Measurements from ENCODE around the gene YAP1. TPM values are rescaled to one million over a fixed set of nuclear protein-coding genes. Genes with fewer than 3 reads are reported as not detected.

The YAP1 gene
- total RNA-seq, 4 donors from 2014 or later: 97.0 to 177 (median 142) TPM

- Histone ChIP-seq H3K36me3 (no peaks in the 10 kb centered on the region), H3K4me1 (peaks cover 0 to 18% (median 4%) of the 10 kb centered on the region in 3 donors), H3K27ac (no peak overlapping the region), H3K4me3 (no peak overlapping the region), H3K27me3 (no peaks in the 10 kb centered on the region), H3K9me3 (no peaks in the 10 kb centered on the region)
- no peak for DNase-seq
- intact Hi-C loops (cut with DNase I): no loop called here
- TF ChIP-seq CTCF (IDR thresholded peaks at IDR 0.05): no peak
- WGBS, 2 donors: 94 to 95% methylated on average over 2 of the region's 2 CpGs
Observed at GRCh38 chr11:102239448-102239847, 129.2 kb downstream of the YAP1 start.

GRCh38 chr11:102239911-102240310, 129.7 kb downstream of the YAP1 start:
- WGBS, 2 donors: 83 to 91% methylated on average over 6 of the region's 6 CpGs
- Histone ChIP-seq H3K36me3 (no peaks in the 10 kb centered on the region), H3K4me1 (peaks cover 0 to 20% (median 8%) of the 10 kb centered on the region in 3 donors), H3K4me3 (no peak overlapping the region), H3K9me3 (no peaks in the 10 kb centered on the region), H3K27ac (no peak overlapping the region), H3K27me3 (no peaks in the 10 kb centered on the region)
- intact Hi-C loops (cut with DNase I): no loop called here
- DNase-seq: no peak
- TF ChIP-seq CTCF (IDR thresholded peaks at IDR 0.05) (no peak), POLR2A (IDR thresholded peaks at IDR 0.05) (no peak)

- no peaks in the 10 kb centered on the region for H3K36me3 ChIP-seq
- intact Hi-C loops (cut with DNase I): no loop called here
Observed at GRCh38 chr11:102240502-102240901, 130.3 kb downstream of the YAP1 start.

GRCh38 chr11:102241026-102241425, 130.8 kb downstream of the YAP1 start:
- Histone ChIP-seq H3K9me3 (no peaks in the 10 kb centered on the region), H3K36me3 (no peaks in the 10 kb centered on the region), H3K4me1 (peaks cover 0 to 23% (median 14%) of the 10 kb centered on the region in 3 donors), H3K4me3 (no peak overlapping the region), H3K27ac (peak overlapping the region in 2 of 4 donors; percentile 21 to 36), H3K27me3 (no peaks in the 10 kb centered on the region)
- TF ChIP-seq POLR2A (IDR thresholded peaks at IDR 0.05) (no peak), CTCF (IDR thresholded peaks at IDR 0.05) (no peak)
- 59 to 77% methylated on average over 1 of the region's 1 CpG for WGBS, 2 donors
- no peak for DNase-seq
- intact Hi-C loops (cut with DNase I): no loop called here

More at GRCh38 chr11:102240502-102240901, 130.3 kb downstream of the YAP1 start:
- Histone ChIP-seq H3K9me3 (no peaks in the 10 kb centered on the region), H3K27me3 (no peaks in the 10 kb centered on the region), H3K4me3 (no peak overlapping the region), H3K4me1 (peaks cover 0 to 21% (median 14%) of the 10 kb centered on the region in 3 donors), H3K27ac (peak overlapping the region in 1 of 4 donors; percentile 17)
- DNase-seq: no peak
- no peak for TF ChIP-seq POLR2A (IDR thresholded peaks at IDR 0.05)
- TF ChIP-seq CTCF (IDR thresholded peaks at IDR 0.05): no peak
- 19 to 39% methylated on average over 2 of the region's 2 CpGs for WGBS, 2 donors

GRCh38 chr11:102243399-102243884, 133.2 kb downstream of the YAP1 start:
- H3K4me3 ChIP-seq: no peak overlapping the region
- H3K4me1 ChIP-seq: peaks cover 0 to 23% (median 14%) of the 10 kb centered on the region in 3 donors
- no peaks in the 10 kb centered on the region for H3K36me3 ChIP-seq
- H3K27me3 ChIP-seq: no peaks in the 10 kb centered on the region
- no peak for DNase-seq
- TF ChIP-seq POLR2A (IDR thresholded peaks at IDR 0.05): no peak
- no peak for TF ChIP-seq CTCF (IDR thresholded peaks at IDR 0.05)
- WGBS, 2 donors: 73 to 93% methylated on average over 2 of the region's 2 CpGs
- no peak overlapping the region for H3K27ac ChIP-seq
- H3K9me3 ChIP-seq: no peaks in the 10 kb centered on the region
- intact Hi-C loops (cut with DNase I): no loop called here

All from esophagus squamous epithelium (tissue), 5 donors.